Fibroblast of lung (primary cell): ENCODE measurements around the gene AMMECR1. TPM values are rescaled to one million over a fixed set of nuclear protein-coding genes. Genes with fewer than 3 reads are reported as not detected.

Experiments used
- DNase-seq, 2 donors: peaks; one replicate each; pipeline versions ENCODE4 v3.0.0 to v3.0.0-alpha.2; 2010; ENCODE audit warnings: low read depth in 2 of 2
- H2AFZ ChIP-seq: 2 replicates; pipeline ENCODE4 v1.5.1; 2012; ENCODE audit warnings: low read length, control low read depth, inconsistent platforms
- H3K27ac ChIP-seq: 2 replicates; pipeline ENCODE4 v1.5.1; 2011; ENCODE audit warnings: low read length, control low read depth; ENCODE audit not compliant: insufficient read depth
- H3K27me3 ChIP-seq: 2 replicates; pipeline ENCODE4 v1.5.1; 2011; ENCODE audit warnings: mild to moderate bottlenecking, low read length; ENCODE audit not compliant: control insufficient read depth, insufficient read depth
- H3K36me3 ChIP-seq: 2 replicates; pipeline ENCODE4 v1.5.1; 2011; ENCODE audit warnings: low read length; ENCODE audit not compliant: control insufficient read depth, insufficient read depth
- H3K4me1 ChIP-seq: 2 replicates; pipeline ENCODE4 v1.5.1; 2011; ENCODE audit warnings: low read length; ENCODE audit not compliant: control insufficient read depth, insufficient read depth; ENCODE audit errors: extremely low read depth
- H3K4me2 ChIP-seq: 2 replicates; pipeline ENCODE4 v1.5.1; 2011; ENCODE audit warnings: low read length, control low read depth; ENCODE audit not compliant: insufficient read depth; ENCODE audit errors: extremely low read depth
- H3K4me3 ChIP-seq, 4 experiments: fragments of 200-600 bp in 1 of 4; sonication (generic) in 1 of 4; replicated peaks in 1 of 4; 2 replicates each; pipeline ENCODE4 v1.5.1; 2011 to 2016; ENCODE audit warnings: low read length in 4 of 4, low read depth in 3 of 4, mild to moderate bottlenecking in 3 of 4, control low read depth in 2 of 4, inconsistent platforms in 1 of 4, mixed read lengths in 1 of 4; ENCODE audit not compliant: insufficient read depth in 1 of 4; ENCODE audit errors: control extremely low read depth in 1 of 4
- H3K79me2 ChIP-seq: 2 replicates; pipeline ENCODE4 v1.5.1; 2012; ENCODE audit warnings: mild to moderate bottlenecking, low read length, inconsistent platforms; ENCODE audit not compliant: control insufficient read depth, insufficient read depth
- H3K9ac ChIP-seq: 2 replicates; pipeline ENCODE4 v1.5.1; 2011; ENCODE audit warnings: mild to moderate bottlenecking, low read length, control low read depth; ENCODE audit not compliant: insufficient read depth
- H3K9me3 ChIP-seq: 2 replicates; pipeline ENCODE4 v1.5.1; 2012; ENCODE audit warnings: low read depth, low read length; ENCODE audit not compliant: control insufficient read depth, insufficient read depth
- H4K20me1 ChIP-seq: 2 replicates; pipeline ENCODE4 v1.5.1; 2011; ENCODE audit warnings: low read length; ENCODE audit not compliant: control insufficient read depth, insufficient read depth; ENCODE audit errors: extremely low read depth
- EZH2 ChIP-seq: IDR thresholded peaks from 2 replicates; pipeline ENCODE4 v1.5.1; 2012; ENCODE audit warnings: low read length, control low read depth, mild to moderate bottlenecking; ENCODE audit errors: missing control alignments
- polyA plus RNA-seq, 2 donors: library from polyadenylated mRNA; depleted of rRNA in 1 of 2; stranded (reverse) in 1 of 2; unstranded in 1 of 2; fragments of >200 nt; gene quantifications; 2 replicates each; pipeline ENCODE4 v1.2.1, GENCODE V29; 2011 to 2012; ENCODE audit warnings: missing spikeins in 1 of 2
- total RNA-seq: library from RNA; depleted of rRNA; stranded (reverse); fragments of >200 nt; gene quantifications from 2 replicates; pipeline ENCODE4 v1.2.1, GENCODE V29; 2014
- TF ChIP-seq, protein P1 (sequence below), 2 donors: IDR thresholded peaks in 1 of 2; conservative IDR thresholded peaks in 1 of 2; 1 replicate in 1 of 2; 2 replicates in 1 of 2; pipeline ENCODE4 v1.5.1; 2011 to 2012; ENCODE audit warnings: low read length in 2 of 2, control low read depth in 1 of 2, inconsistent platforms in 1 of 2, low read depth in 1 of 2, mild to moderate bottlenecking in 1 of 2

The AMMECR1 gene
- total and polyA plus RNA-seq, 2 donors (not counting 1 experiment from before 2014, with no cell fraction given), result 7.6 to 9.2 TPM

DNA sequence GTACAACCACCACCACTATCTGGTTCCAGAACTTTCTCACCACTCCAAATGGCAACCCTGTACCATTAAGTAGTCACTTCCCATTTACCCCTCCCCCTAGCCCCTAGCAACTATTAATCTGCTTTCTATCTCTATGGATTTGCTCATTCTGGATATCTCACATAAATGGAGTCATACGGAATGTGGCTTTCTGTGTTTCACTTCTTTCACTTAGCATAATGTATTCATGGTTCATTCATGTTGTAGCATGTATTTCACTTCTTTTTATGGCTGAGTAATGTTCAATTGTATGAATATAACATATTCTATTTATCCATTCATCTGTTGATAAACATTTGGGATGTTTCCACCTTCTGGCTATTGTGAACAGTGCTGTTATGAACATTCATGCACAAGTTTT is 104.7 kb downstream of the AMMECR1 start:
- no peak for DNase-seq
- Histone ChIP-seq H3K4me2 (no peak overlapping the region), H3K36me3 (no peaks in the 10 kb centered on the region), H3K27ac (no peak overlapping the region), H3K4me1 (peaks cover 10% of the 10 kb centered on the region), H3K9ac (no peak overlapping the region), H4K20me1 (no peaks in the 10 kb centered on the region), H3K27me3 (no peaks in the 10 kb centered on the region), H2AFZ (no peak overlapping the region), H3K79me2 (no peaks in the 10 kb centered on the region), H3K4me3 (no peak overlapping the region), H3K9me3 (no peaks in the 10 kb centered on the region)
- TF ChIP-seq, protein P1, sequence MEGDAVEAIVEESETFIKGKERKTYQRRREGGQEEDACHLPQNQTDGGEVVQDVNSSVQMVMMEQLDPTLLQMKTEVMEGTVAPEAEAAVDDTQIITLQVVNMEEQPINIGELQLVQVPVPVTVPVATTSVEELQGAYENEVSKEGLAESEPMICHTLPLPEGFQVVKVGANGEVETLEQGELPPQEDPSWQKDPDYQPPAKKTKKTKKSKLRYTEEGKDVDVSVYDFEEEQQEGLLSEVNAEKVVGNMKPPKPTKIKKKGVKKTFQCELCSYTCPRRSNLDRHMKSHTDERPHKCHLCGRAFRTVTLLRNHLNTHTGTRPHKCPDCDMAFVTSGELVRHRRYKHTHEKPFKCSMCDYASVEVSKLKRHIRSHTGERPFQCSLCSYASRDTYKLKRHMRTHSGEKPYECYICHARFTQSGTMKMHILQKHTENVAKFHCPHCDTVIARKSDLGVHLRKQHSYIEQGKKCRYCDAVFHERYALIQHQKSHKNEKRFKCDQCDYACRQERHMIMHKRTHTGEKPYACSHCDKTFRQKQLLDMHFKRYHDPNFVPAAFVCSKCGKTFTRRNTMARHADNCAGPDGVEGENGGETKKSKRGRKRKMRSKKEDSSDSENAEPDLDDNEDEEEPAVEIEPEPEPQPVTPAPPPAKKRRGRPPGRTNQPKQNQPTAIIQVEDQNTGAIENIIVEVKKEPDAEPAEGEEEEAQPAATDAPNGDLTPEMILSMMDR (conservative IDR thresholded peaks at IDR 0.05 in 1 of 2, IDR thresholded peaks at IDR 0.05 in 1 of 2; ENCODE audit: low read depth in 1 of 2, low read length in 2 of 2), result no peak
- TF ChIP-seq EZH2, result no peak

DNA sequence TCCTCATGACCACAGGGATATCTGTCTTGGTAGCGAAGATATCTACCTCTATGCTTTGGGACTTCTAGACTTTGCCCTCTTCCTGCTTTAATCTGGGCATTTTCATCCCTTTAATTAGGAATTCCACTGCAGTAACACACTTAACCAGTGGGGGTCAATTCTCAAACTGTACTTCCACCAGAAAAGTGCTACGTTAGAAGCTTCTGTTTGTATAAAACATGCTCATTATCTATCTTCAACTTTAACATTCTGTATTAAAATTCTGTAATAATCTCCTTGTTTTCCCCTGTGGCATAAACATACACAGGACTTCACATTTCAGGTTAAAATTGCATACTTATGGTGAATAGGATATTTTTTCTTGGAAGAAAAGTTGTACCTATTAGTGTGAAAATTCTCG is 105.6 kb downstream of the AMMECR1 start:
- H3K4me2 ChIP-seq, result no peak overlapping the region
- TF ChIP-seq EZH2, result no peak
- TF ChIP-seq, protein P1 (conservative IDR thresholded peaks at IDR 0.05 in 1 of 2, IDR thresholded peaks at IDR 0.05 in 1 of 2; ENCODE audit: low read depth in 1 of 2, low read length in 2 of 2), result peak in 1 of 2 donors; percentile 29
- DNase-seq, result no peak
- H4K20me1 ChIP-seq, result no peaks in the 10 kb centered on the region
- no peak overlapping the region for H2AFZ ChIP-seq
- H3K4me3 ChIP-seq, result no peak overlapping the region
- no peaks in the 10 kb centered on the region for H3K36me3 ChIP-seq
- no peaks in the 10 kb centered on the region for H3K9me3 ChIP-seq
- peaks cover 10% of the 10 kb centered on the region for H3K4me1 ChIP-seq
- H3K9ac ChIP-seq, result no peak overlapping the region
- no peak overlapping the region for H3K27ac ChIP-seq
- no peaks in the 10 kb centered on the region for H3K27me3 ChIP-seq
- no peaks in the 10 kb centered on the region for H3K79me2 ChIP-seq

DNA sequence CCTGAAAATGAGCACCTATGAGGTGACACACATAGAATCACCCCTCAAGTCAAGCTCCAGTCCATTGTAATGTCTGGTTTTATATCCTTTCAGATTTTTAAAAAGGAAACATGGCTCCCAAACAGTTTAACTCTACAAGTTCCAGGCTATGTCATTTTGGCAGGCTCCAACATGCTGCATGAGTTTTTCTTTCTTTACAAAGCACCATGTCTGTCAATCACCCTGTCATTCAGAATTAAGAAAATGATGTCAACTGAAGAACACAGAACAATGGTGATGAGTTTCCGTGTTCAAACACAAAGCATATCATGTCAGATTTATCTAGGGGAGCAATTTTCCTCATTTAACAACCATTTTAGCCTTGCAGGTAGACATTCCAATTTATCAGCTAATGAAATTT is 106.5 kb downstream of the AMMECR1 start:
- no peak for DNase-seq
- no peak for TF ChIP-seq EZH2
- TF ChIP-seq, protein P1 (conservative IDR thresholded peaks at IDR 0.05 in 1 of 2, IDR thresholded peaks at IDR 0.05 in 1 of 2; ENCODE audit: low read depth in 1 of 2, low read length in 2 of 2), result no peak
- H3K9ac ChIP-seq, result no peak overlapping the region
- H4K20me1 ChIP-seq, result no peaks in the 10 kb centered on the region
- no peaks in the 10 kb centered on the region for H3K36me3 ChIP-seq
- H3K79me2 ChIP-seq, result no peaks in the 10 kb centered on the region
- no peaks in the 10 kb centered on the region for H3K27me3 ChIP-seq
- no peak overlapping the region for H3K27ac ChIP-seq
- H3K4me1 ChIP-seq, result peaks cover 10% of the 10 kb centered on the region
- H2AFZ ChIP-seq, result no peak overlapping the region
- no peaks in the 10 kb centered on the region for H3K9me3 ChIP-seq
- H3K4me3 ChIP-seq, result no peak overlapping the region
- H3K4me2 ChIP-seq, result no peak overlapping the region
